Omental fat pad (tissue), 4 donors: ENCODE results near the gene DCAF15. TPM values are rescaled to one million over a fixed set of nuclear protein-coding genes. Genes with fewer than 3 reads are reported as not detected.
"Not testable (repeated sequence)": the region's sequence is repeated elsewhere in the genome, so short reads cannot be mapped to it uniquely, and the experiment has no call there.

ENCODE experiments used
- ATAC-seq: fragments of 150-250 bp; one replicate; pipeline ENCODE4 v1.9.1; 2016; ENCODE audit warnings: mild to moderate bottlenecking, moderate library complexity; ENCODE audit not compliant: low FRiP score
- DNase-seq: peaks from one replicate; pipeline ENCODE4 v3.0.0-alpha.2; 2019; ENCODE audit warnings: low spot score
- CTCF ChIP-seq, 3 donors: fragments of 450-650 bp; IDR thresholded peaks; one replicate each; pipeline ENCODE4 v1.5.1; 2016 to 2017; ENCODE audit warnings: antibody characterized with exemption in 3 of 3, mild to moderate bottlenecking in 3 of 3, moderate library complexity in 2 of 3
- total RNA-seq, 4 donors: library from RNA; depleted of rRNA; stranded (reverse); fragments of >200 nt; gene quantifications; one replicate each; pipeline ENCODE4 v1.1.0, GENCODE V29; 2016

Gene DCAF15
- total RNA-seq, 4 donors from 2014 or later = 8.9 to 22.9 (median 11.9) TPM

GRCh38 chr19:13968999-13969398, 16.7 kb downstream of the DCAF15 start:
- ATAC-seq (no peak), DNase-seq (no peak)
- no peak for TF ChIP-seq CTCF (IDR thresholded peaks at IDR 0.05)

GRCh38 chr19:13969897-13970296, 17.6 kb downstream of the DCAF15 start:
- ATAC-seq (no peak), DNase-seq (no peak)
- TF ChIP-seq CTCF (IDR thresholded peaks at IDR 0.05) = no peak

- not testable (repeated sequence) for ATAC-seq, DNase-seq
Observed at GRCh38 chr19:13971868-13972267, 19.6 kb downstream of the DCAF15 start.

- no peak for DNase-seq
- ATAC-seq = no peak
- TF ChIP-seq CTCF (IDR thresholded peaks at IDR 0.05) = no peak
Observed at GRCh38 chr19:13972368-13973155, 20.3 kb downstream of the DCAF15 start.

GRCh38 chr19:13973479-13973878, 21.2 kb downstream of the DCAF15 start:
- not testable (repeated sequence) for ATAC-seq, DNase-seq

GRCh38 chr19:13974073-13974472, 21.8 kb downstream of the DCAF15 start:
- DNase-seq (no peak), ATAC-seq (no peak)
- no peak for TF ChIP-seq CTCF (IDR thresholded peaks at IDR 0.05)

- no peak for ATAC-seq
- no peak for TF ChIP-seq CTCF (IDR thresholded peaks at IDR 0.05)
Observed at GRCh38 chr19:13975870-13976269, 23.6 kb downstream of the DCAF15 start.

GRCh38 chr19:13976446-13976845, 24.1 kb downstream of the DCAF15 start:
- ATAC-seq (no peak), DNase-seq (no peak)
- no peak for TF ChIP-seq CTCF (IDR thresholded peaks at IDR 0.05)

More at GRCh38 chr19:13975870-13976269, 23.6 kb downstream of the DCAF15 start:
- no peak for DNase-seq
